ENCODE data around the gene SUPT5H.

GRCh38 chr19:39420769-39421168, 24.6 kb upstream of the SUPT5H start:
- TF ChIP-seq, protein P1, sequence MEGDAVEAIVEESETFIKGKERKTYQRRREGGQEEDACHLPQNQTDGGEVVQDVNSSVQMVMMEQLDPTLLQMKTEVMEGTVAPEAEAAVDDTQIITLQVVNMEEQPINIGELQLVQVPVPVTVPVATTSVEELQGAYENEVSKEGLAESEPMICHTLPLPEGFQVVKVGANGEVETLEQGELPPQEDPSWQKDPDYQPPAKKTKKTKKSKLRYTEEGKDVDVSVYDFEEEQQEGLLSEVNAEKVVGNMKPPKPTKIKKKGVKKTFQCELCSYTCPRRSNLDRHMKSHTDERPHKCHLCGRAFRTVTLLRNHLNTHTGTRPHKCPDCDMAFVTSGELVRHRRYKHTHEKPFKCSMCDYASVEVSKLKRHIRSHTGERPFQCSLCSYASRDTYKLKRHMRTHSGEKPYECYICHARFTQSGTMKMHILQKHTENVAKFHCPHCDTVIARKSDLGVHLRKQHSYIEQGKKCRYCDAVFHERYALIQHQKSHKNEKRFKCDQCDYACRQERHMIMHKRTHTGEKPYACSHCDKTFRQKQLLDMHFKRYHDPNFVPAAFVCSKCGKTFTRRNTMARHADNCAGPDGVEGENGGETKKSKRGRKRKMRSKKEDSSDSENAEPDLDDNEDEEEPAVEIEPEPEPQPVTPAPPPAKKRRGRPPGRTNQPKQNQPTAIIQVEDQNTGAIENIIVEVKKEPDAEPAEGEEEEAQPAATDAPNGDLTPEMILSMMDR (conservative IDR thresholded peaks at IDR 0.05; ENCODE audit: low read depth, low read length): no peak
- no peak for TF ChIP-seq FOS (IDR thresholded peaks at IDR 0.05; ENCODE audit: low read depth, low read length)
